DMS153 treated with DMSO at 0.1 percent for 48 hours (cell line): Measurements from ENCODE around the gene PEX14.
"Not testable (repeated sequence)": the region's sequence is repeated elsewhere in the genome, so short reads cannot be mapped to it uniquely, and the experiment has no call there.

Experiments
- DNase-seq: peaks from one replicate; lab custom pipeline; 2025; ENCODE audit not compliant: unreplicated experiment; lab: John Stamatoyannopoulos, UW

PEX14 gene

GRCh38 chr1:10474613-10475507 lies at the start of gene PEX14:
Gene PEX14 (plus strand): TSS chr1:10474950. CDS start chr1:10474967, 17 bp downstream.
- DNase-seq = peak; percentile 89

GRCh38 chr1:10425826-10426534 lies 48.8 kb upstream of the PEX14 start:
- DNase-seq = not testable (repeated sequence)

- DNase-seq = not testable (repeated sequence)
Measured at GRCh38 chr1:10426535-10426848, 48.3 kb upstream of the PEX14 start.

GRCh38 chr1:10428984-10429383 lies 45.8 kb upstream of the PEX14 start:
- no peak for DNase-seq

GRCh38 chr1:10429868-10430215 lies 44.9 kb upstream of the PEX14 start:
- no peak for DNase-seq

GRCh38 chr1:10430216-10431069 lies 44.3 kb upstream of the PEX14 start, which contains the start of gene CENPS:
Gene CENPS (plus strand): TSS chr1:10430433. CDS start chr1:10430518, 85 bp downstream.
- peak; percentile 91 for DNase-seq

- no peak for DNase-seq
Measured at GRCh38 chr1:10431070-10431730, 43.5 kb upstream of the PEX14 start.

- DNase-seq = no peak
Measured at GRCh38 chr1:10432910-10433700, 41.6 kb upstream of the PEX14 start.

GRCh38 chr1:10433790-10434189 lies 41.0 kb upstream of the PEX14 start:
- no peak for DNase-seq

- no peak for DNase-seq
Measured at GRCh38 chr1:10434590-10434989, 40.2 kb upstream of the PEX14 start.

- no peak for DNase-seq
Measured at GRCh38 chr1:10437052-10437451, 37.7 kb upstream of the PEX14 start.

GRCh38 chr1:10438677-10439163 lies 36.0 kb upstream of the PEX14 start:
- DNase-seq = no peak

- no peak for DNase-seq
Measured at GRCh38 chr1:10440305-10440704, 34.4 kb upstream of the PEX14 start.

- no peak for DNase-seq
Measured at GRCh38 chr1:10440794-10441193, 34.0 kb upstream of the PEX14 start.

- DNase-seq = no peak
Measured at GRCh38 chr1:10444248-10444647, 30.5 kb upstream of the PEX14 start.

- DNase-seq = no peak
Measured at GRCh38 chr1:10444795-10445397, 29.9 kb upstream of the PEX14 start.

GRCh38 chr1:10446790-10447422 lies 27.8 kb upstream of the PEX14 start:
- no peak for DNase-seq

GRCh38 chr1:10449751-10450150 lies 25.0 kb upstream of the PEX14 start, which contains the start of gene CORT:
Gene CORT (plus strand): TSS chr1:10450031. CDS start chr1:10450224, 193 bp downstream.
- no peak for DNase-seq
